ENCODE measurements around the gene CPSF2. TPM values are rescaled to one million over a fixed set of nuclear protein-coding genes. Genes with fewer than 3 reads are reported as not detected.
A peak's percentile ranks its signal among the peaks of the same experiment; 100 is the strongest.

CPSF2 gene
- total RNA-seq, 4 donors from 2014 or later = 19.5 to 29.0 (median 25.5) TPM

GRCh38 chr14:92106143-92106926 lies 15.4 kb upstream of the CPSF2 start, which contains the start of gene ATXN3:
ATXN3 (minus strand) TSS chr14:92106582; CDS start chr14:92106552, 30 bp downstream.
- DNase-seq (ENCODE audit: extremely low spot score) = peak; percentile 99
- TF ChIP-seq EP300 (IDR thresholded peaks at IDR 0.05) (no peak), POLR2AphosphoS5 (IDR thresholded peaks at IDR 0.05) (peak; percentile 77 to 84), POLR2A (IDR thresholded peaks at IDR 0.05; ENCODE audit: low read depth) (peak; percentile 30), CTCF (IDR thresholded peaks at IDR 0.05) (peak; percentile 81 to 88 (median 82))
- intact Hi-C loops (cut with DNase I) = loop anchor here (5.0 kb wide), 1 partner anchor 64 kb away; the partner anchor contains the start of gene TRIP11

DNA sequence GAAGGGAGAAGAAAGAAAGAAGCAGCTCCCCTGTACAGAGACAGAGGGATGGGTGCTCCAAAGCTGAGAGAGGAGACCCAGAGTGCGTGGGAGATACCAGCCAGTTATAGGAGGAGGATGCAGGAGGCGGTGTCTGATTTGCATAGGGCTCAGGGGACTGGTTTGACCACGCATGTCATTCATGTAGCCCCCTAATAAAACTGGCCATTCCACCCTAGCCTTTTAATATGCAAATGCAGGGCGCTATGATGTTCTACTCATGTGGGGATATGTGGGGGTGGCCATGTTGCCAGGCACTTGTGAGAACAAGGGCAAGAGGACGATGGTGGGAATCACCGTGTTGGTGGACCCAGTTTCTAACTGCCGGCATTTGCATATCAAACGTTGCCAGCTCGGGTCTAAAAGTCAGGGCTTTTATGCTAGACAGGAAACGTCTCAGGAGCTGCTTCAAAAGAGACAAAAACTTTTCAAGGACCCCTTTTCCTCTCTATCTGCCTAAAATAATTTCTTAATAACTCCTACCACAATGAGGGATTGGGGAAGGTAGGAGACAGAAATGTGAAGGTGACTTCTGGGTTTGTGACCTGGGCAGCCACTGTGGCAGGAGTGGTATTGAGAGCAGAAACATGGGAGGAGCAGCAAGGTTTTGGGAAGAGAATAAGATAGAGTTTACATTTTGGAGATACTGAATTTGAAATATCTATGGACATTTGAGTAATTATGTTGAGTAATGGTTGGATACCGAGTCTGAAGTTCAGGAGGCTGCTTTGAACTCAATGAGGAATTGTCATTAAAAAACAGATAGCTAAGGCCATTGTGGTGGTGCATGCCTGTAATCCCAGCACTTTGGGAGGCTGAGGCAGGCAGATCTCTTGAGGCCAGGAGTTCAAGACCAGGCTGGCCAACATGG lies 13.2 kb upstream of the CPSF2 start:
- no peak for TF ChIP-seq POLR2AphosphoS5 (IDR thresholded peaks at IDR 0.05)
- no peak for TF ChIP-seq CTCF (IDR thresholded peaks at IDR 0.05)
- TF ChIP-seq POLR2A (IDR thresholded peaks at IDR 0.05; ENCODE audit: low read depth) = no peak
- TF ChIP-seq EP300 (IDR thresholded peaks at IDR 0.05) = no peak
- no peaks in the 10 kb centered on the region for H3K36me3 ChIP-seq
- no peaks in the 10 kb centered on the region for H3K9me3 ChIP-seq
- H3K4me3 ChIP-seq = no peak overlapping the region
- H3K4me1 ChIP-seq = peaks cover 22 to 26% (median 24%) of the 10 kb centered on the region in 4 donors
- no peaks in the 10 kb centered on the region for H3K27me3 ChIP-seq
- intact Hi-C loops (cut with DNase I) = loop anchor here (5.0 kb wide), 1 partner anchor 66 kb away; the partner anchor contains the start of gene TRIP11
- DNase-seq (ENCODE audit: extremely low spot score) = no peak
- 30% methylated on average over 11 of the region's 11 CpGs for WGBS
- no peak overlapping the region for H3K27ac ChIP-seq (replicated peaks in 1 of 4)

More at GRCh38 chr14:92106143-92106926, 15.4 kb upstream of the CPSF2 start, which contains the start of gene ATXN3:
- Histone ChIP-seq H3K27ac (replicated peaks in 1 of 4) (peak within 1 kb of the TSS; percentile 89 to 99 (median 95)), H3K4me1 (peaks cover 36 to 48% (median 44%) of the 10 kb centered on the region in 4 donors), H3K27me3 (no peaks in the 10 kb centered on the region), H3K9me3 (no peaks in the 10 kb centered on the region), H3K36me3 (no peaks in the 10 kb centered on the region), H3K4me3 (peak within 1 kb of the TSS; percentile 76 to 100 (median 83))
- under 1% methylated on average over 23 of the region's 66 CpGs for WGBS

DNA sequence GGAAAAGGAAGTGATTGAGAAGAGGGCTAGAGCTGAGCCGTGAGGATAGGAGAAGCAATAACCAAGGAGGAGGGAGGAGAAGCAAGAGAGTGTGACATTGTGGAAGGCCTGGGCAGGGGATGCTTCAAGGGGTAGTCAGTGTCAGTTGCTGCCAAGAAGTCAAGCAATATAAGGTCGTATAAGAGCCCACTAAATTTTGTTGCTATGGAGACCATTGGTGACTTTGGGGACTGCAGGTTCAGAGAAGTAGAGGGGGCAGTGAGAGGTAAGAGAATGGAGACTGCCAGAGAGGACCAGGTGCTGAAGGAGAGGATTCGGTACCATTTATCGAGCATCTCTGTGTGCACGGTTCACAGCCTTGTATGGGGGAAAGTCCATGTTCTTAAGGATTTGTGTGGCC lies 12.3 kb upstream of the CPSF2 start:
- Histone ChIP-seq H3K9me3 (no peaks in the 10 kb centered on the region), H3K4me3 (no peak overlapping the region), H3K27me3 (no peaks in the 10 kb centered on the region), H3K36me3 (peaks cover 0 to 3% (median 0%) of the 10 kb centered on the region in 4 donors), H3K4me1 (peaks cover 14 to 17% (median 15%) of the 10 kb centered on the region in 4 donors), H3K27ac (replicated peaks in 1 of 4) (no peak overlapping the region)
- DNase-seq (ENCODE audit: extremely low spot score) = no peak
- intact Hi-C loops (cut with DNase I) = loop anchor here (5.0 kb wide), 1 partner anchor 67 kb away; the partner anchor contains the start of gene TRIP11
- TF ChIP-seq EP300 (IDR thresholded peaks at IDR 0.05) (no peak), POLR2AphosphoS5 (IDR thresholded peaks at IDR 0.05) (no peak), CTCF (IDR thresholded peaks at IDR 0.05) (no peak), POLR2A (IDR thresholded peaks at IDR 0.05; ENCODE audit: low read depth) (no peak)
- WGBS = 81% methylated on average over 5 of the region's 5 CpGs

DNA sequence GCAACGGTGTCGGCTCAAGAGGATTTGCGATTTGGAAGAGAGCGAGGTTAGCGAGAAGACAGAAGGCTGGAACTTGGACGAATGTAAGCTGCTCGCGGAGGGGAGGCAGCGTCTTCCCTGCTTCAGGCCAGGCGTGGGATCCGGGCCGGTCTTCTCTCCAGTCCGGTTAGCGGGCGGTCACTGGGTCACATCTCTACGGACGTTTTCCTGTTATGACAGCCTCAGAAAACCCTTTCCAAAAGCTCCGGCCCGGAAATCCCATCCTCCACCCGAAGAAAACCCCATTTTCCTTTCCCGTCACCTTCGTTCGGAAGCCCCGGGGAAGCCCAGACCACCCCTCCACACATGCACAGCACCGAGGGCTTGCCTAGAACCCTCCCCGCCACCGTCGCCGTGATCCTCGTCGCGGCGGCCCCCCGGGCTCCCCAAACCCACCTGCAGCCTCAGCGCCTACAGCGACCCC lies 531 bp upstream of the CPSF2 start:
- peak; percentile 96 for DNase-seq (ENCODE audit: extremely low spot score)
- Histone ChIP-seq H3K27me3 (no peaks in the 10 kb centered on the region), H3K27ac (replicated peaks in 1 of 4) (peak overlapping the region; percentile 94 to 99 (median 96)), H3K36me3 (peaks cover 0 to 40% (median 15%) of the 10 kb centered on the region in 4 donors), H3K9me3 (no peaks in the 10 kb centered on the region), H3K4me1 (peaks cover 30 to 75% (median 57%) of the 10 kb centered on the region in 4 donors), H3K4me3 (peak overlapping the region; percentile 72 to 99 (median 89))
- intact Hi-C loops (cut with DNase I) = no loop called here
- WGBS = under 1% methylated on average over 35 of the region's 36 CpGs
- TF ChIP-seq POLR2AphosphoS5 (IDR thresholded peaks at IDR 0.05) (no peak), EP300 (IDR thresholded peaks at IDR 0.05) (no peak), POLR2A (IDR thresholded peaks at IDR 0.05; ENCODE audit: low read depth) (no peak), CTCF (IDR thresholded peaks at IDR 0.05) (no peak)

Data from esophagus muscularis mucosa (tissue), 4 donors.